ENCODE data around the gene RER1. TPM values are rescaled to one million over a fixed set of nuclear protein-coding genes. Genes with fewer than 3 reads are reported as not detected.

The RER1 gene
- total RNA-seq, 2 experiments from 2014 or later = 120 to 131 TPM

DNA sequence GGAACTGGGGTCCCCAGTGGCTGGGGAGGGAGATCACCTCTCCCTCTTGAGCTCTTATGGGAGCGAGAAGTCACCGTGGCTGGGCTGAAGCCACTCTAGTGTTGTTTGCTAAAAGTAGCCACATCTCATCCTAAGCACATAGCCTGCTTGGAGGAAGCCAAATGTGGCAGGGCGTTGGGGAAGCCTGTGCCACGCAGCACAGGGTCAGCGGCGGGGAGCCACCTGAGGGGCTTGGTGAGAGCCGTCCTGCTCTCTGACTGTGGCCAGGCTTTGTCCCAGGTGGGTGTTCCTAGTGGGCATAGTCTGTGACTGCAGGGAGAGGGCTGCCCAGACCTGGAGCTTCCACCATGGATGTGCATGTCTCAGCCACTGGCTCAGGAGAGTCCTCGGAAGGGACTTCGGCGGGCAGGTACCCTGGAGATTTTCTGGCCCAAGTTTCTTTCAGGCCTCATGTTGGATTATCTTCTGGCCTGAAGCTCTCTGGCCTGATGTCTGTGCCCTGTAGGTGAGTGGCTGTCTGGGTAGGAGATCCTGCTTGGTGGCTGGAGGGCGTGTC lies 39.2 kb upstream of the RER1 start:
- intact Hi-C loops (cut with micrococcal nuclease) = no loop called here
- Mint-ChIP-seq H3K4me1 (ENCODE audit: low read depth) (no peaks in the 10 kb centered on the region), H3K27me3 (no peaks in the 10 kb centered on the region), H3K9me3 (no peaks in the 10 kb centered on the region), H3K27ac (no peak overlapping the region), H3K4me3 (no peak overlapping the region), H3K36me3 (ENCODE audit: low read depth) (no peaks in the 10 kb centered on the region)
- DNase-seq (no peak), ATAC-seq (no peak)
- TF ChIP-seq, protein P1, sequence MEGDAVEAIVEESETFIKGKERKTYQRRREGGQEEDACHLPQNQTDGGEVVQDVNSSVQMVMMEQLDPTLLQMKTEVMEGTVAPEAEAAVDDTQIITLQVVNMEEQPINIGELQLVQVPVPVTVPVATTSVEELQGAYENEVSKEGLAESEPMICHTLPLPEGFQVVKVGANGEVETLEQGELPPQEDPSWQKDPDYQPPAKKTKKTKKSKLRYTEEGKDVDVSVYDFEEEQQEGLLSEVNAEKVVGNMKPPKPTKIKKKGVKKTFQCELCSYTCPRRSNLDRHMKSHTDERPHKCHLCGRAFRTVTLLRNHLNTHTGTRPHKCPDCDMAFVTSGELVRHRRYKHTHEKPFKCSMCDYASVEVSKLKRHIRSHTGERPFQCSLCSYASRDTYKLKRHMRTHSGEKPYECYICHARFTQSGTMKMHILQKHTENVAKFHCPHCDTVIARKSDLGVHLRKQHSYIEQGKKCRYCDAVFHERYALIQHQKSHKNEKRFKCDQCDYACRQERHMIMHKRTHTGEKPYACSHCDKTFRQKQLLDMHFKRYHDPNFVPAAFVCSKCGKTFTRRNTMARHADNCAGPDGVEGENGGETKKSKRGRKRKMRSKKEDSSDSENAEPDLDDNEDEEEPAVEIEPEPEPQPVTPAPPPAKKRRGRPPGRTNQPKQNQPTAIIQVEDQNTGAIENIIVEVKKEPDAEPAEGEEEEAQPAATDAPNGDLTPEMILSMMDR (IDR thresholded peaks at IDR 0.05) = no peak
- POLR2A ChIA-PET = no interaction called here
- CTCF ChIA-PET = no interaction called here

DNA sequence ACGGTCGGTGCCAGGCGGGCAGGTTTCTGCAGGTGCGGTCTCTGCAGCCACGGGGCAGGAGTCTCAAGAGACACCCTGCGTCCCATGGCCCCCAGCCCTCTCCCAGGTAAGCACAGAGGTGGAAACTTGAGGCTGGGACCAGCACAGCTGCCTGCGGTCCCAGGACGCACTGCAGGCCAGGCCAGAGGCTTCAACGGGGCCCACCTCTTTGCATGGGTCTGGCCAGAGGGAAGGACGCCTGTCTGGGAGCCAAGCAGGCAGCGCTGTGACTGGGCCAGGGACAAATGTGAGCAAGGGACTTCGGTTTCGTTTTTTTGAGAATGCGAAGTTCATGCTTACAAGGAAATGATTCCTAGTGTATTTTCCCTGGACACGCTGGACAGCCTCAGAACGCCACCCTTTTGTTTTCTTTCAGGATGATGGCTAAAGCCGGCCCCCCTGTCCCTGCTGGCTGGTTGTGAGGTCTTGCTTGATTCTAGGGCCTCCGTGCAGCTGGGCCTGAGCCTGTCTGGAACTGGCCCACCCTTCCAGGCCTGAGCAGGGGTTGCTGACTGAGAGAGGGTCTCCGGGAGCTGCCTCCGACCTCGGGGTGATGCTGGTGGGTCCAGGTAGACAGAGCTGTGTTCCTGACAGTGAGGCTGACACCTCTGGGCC lies 38.6 kb upstream of the RER1 start:
- no peak overlapping the region for H3K27ac Mint-ChIP-seq
- intact Hi-C loops (cut with micrococcal nuclease) = no loop called here
- no peak for ATAC-seq
- no peaks in the 10 kb centered on the region for H3K4me1 Mint-ChIP-seq (ENCODE audit: low read depth)
- no peak for DNase-seq
- ChIA-PET CTCF (no interaction called here), POLR2A (no interaction called here)
- TF ChIP-seq, protein P1 (IDR thresholded peaks at IDR 0.05) = no peak
- no peaks in the 10 kb centered on the region for H3K9me3 Mint-ChIP-seq
- no peak overlapping the region for H3K4me3 Mint-ChIP-seq
- H3K36me3 Mint-ChIP-seq (ENCODE audit: low read depth) = no peaks in the 10 kb centered on the region
- no peaks in the 10 kb centered on the region for H3K27me3 Mint-ChIP-seq

DNA sequence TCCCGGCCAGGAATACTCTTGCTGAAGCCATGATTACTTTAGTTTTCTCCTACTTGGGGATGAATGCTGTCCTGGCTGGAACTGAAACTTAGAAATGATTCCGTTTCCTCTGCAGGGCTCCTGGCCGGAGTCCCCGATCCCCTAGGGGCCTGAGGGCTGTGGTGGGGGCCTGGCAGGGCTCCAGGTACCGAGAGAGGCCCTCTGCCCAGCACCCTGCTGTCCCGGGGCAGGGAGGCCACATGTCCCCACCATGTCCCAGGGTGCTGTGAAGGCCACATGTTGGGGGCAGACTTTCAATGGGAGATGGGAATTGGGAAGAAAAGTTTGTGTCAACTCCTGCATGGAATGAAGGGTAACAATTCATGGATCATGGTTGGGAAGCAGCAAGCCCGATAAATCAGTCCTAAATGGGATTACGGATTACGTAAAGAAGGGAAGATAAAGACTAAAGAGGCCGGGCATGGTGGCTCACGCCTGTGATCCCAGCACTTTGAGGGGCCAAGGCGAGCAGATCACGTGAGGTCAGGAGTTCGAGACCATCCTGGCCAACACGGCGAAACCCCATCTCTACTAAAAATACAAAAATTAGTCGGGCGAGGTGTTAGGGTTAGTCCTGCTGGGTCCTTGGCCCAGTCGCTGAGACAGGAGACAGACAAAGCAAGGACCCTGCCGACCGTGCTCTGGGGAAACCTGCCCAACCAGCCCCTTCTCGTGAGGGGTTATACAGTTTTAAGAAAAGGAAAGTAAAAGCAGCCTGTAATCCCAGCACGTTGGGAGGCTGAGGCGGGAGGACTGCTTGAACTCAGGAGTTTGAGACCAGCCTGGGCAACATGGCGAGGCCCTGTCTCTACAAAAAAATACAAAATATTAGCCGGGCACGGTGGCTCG lies 37.8 kb upstream of the RER1 start:
- ATAC-seq = no peak
- Mint-ChIP-seq H3K9me3 (no peaks in the 10 kb centered on the region), H3K27me3 (no peaks in the 10 kb centered on the region), H3K36me3 (ENCODE audit: low read depth) (no peaks in the 10 kb centered on the region), H3K4me1 (ENCODE audit: low read depth) (no peaks in the 10 kb centered on the region), H3K27ac (no peak overlapping the region), H3K4me3 (no peak overlapping the region)
- no peak for DNase-seq
- POLR2A ChIA-PET = no interaction called here
- CTCF ChIA-PET = no interaction called here
- intact Hi-C loops (cut with micrococcal nuclease) = no loop called here
- TF ChIP-seq, protein P1 (IDR thresholded peaks at IDR 0.05) = no peak

DNA sequence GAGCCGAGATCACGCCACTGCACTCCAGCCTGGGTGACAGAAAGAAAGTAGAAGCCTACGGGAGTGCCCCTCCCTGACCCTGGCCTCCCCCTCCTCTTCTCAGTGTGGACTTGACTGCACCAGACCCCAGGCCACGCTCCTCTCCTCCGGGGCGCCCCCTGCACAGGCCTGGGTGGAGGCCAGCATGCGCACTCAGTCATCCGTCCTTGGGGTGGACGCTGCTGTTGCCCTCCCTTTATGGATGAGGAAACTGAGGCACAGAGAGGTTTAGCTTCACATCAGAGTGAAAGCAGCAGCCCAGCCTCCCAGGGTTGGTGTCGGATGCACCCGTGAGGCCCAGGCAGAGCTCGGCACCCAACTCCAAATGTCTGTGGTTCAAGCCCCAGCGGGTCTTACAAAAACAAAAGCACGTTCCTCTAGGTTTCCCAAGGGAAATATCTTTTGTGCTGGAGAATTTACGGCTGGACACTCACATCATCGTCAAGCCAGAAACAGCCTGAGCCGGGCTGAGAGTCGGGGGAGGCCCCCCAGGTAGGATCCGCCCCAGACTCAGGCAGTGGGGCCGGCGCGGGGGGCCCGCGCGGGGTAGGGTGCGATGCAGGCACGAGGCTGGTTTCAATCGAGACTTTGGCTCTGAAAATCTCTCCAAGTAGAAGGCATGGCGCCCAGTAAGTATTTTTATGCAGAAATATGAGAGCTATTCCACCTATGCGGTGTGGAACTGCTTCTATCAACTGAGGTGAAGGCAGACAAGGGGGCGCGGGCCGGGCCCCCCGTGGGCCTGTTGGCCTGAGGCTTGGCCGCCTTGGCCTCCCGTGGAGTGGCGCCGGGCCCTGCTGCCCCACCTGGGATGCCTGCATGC lies 36.9 kb upstream of the RER1 start:
- no peak overlapping the region for H3K27ac Mint-ChIP-seq

More for the DNA sequence above, 36.9 kb upstream of the RER1 start:
- TF ChIP-seq, protein P1 (IDR thresholded peaks at IDR 0.05) = no peak
- ATAC-seq (no peak), DNase-seq (no peak)
- intact Hi-C loops (cut with micrococcal nuclease) = no loop called here
- no peaks in the 10 kb centered on the region for H3K36me3 Mint-ChIP-seq (ENCODE audit: low read depth)
- H3K9me3 Mint-ChIP-seq = no peaks in the 10 kb centered on the region
- ChIA-PET POLR2A (no interaction called here), CTCF (no interaction called here)
- no peak overlapping the region for H3K4me3 Mint-ChIP-seq
- H3K4me1 Mint-ChIP-seq (ENCODE audit: low read depth) = no peaks in the 10 kb centered on the region
- no peaks in the 10 kb centered on the region for H3K27me3 Mint-ChIP-seq

All from activated CD8-positive, alpha-beta T cell treated with anti-CD3 and anti-CD28 coated beads for 36 hours (primary cell).